Activated naive CD4-positive, alpha-beta T cell treated with anti-CD3 and anti-CD28 coated beads for 36 hours (primary cell): Measurements from ENCODE around the gene KIF1A. TPM values are rescaled to one million over a fixed set of nuclear protein-coding genes. Genes with fewer than 3 reads are reported as not detected.
A peak's percentile ranks its signal among the peaks of the same experiment; 100 is the strongest.

Experiments
- CTCF ChIA-PET: fragments of 350-600 bp; sonication (Branson Sonifier 250); formaldehyde crosslinking; loops from one replicate; lab custom pipeline; 2021; ENCODE audit warnings: antibody characterized with exemption; lab: Charles Lee
- DNase-seq: peaks from one replicate; pipeline ENCODE4 v3.0.0-alpha.2; 2020
- H3K27ac Mint-ChIP-seq: one replicate; pipeline ENCODE4 v1.8.0; 2021; ENCODE audit warnings: mild to moderate bottlenecking, mixed read lengths
- H3K27me3 Mint-ChIP-seq: one replicate; pipeline ENCODE4 v1.8.0; 2021; ENCODE audit warnings: low read depth, mixed read lengths
- H3K36me3 Mint-ChIP-seq: one replicate; pipeline ENCODE4 v1.8.0; 2021; ENCODE audit warnings: low read depth, mixed read lengths
- H3K4me1 Mint-ChIP-seq: one replicate; pipeline ENCODE4 v1.8.0; 2021; ENCODE audit warnings: low read depth, mixed read lengths
- H3K4me3 Mint-ChIP-seq: one replicate; pipeline ENCODE4 v1.8.0; 2021; ENCODE audit warnings: mild to moderate bottlenecking, moderate library complexity, mixed read lengths
- H3K9me3 Mint-ChIP-seq: one replicate; pipeline ENCODE4 v1.8.0; 2021; ENCODE audit warnings: mixed read lengths
- intact Hi-C: fragments of 100-400 bp; cut with micrococcal nuclease; formaldehyde crosslinking; loops from one replicate; pipeline ENCODE4 v1.15.1; 2023
- total RNA-seq, 2 experiments: library from RNA; stranded (reverse); gene quantifications; one replicate each; pipeline ENCODE4 v1.2.3, GENCODE V29; 2021

The KIF1A gene
- total RNA-seq, 2 experiments from 2014 or later, result 8.4 TPM

DNA sequence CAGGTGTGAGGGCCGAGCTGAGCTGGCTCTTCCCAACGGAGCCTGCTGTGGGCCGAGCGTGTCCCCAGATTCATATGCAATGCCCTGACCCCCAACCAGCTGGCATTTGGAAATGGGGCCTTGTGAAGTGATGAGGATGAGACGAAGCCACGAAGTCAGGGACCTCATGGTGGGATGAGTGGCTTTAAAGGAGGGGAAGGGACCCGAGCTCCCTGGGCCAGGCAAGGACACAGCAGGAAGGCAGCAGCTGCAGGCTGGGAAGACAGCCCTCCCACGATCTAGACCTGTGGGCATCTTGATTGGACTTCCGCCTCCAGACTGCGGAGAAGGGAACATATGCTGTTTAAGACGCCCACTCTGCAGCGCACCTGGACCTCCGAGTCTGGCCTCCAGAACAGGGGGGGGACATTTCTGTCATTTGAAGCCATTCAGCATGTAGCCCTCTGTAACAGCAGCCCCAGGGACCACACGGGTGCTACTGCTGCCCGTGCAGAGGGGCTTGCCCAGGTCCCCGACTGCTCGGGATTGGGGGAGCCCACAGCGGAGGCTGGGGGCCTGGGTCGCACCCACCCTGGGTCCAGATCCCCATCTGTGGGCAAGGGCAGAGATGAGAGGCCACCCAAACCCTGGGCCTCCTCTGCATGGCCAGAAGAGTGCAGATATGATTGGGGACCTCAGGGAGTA lies 27.2 kb downstream of the KIF1A start:
- CTCF ChIA-PET, result interaction anchor here (0.6 to 1.4 kb wide), 2 partner anchors 122 to 135 kb away, joined by 3 read pairs; no protein-coding TSS in a partner anchor

DNA sequence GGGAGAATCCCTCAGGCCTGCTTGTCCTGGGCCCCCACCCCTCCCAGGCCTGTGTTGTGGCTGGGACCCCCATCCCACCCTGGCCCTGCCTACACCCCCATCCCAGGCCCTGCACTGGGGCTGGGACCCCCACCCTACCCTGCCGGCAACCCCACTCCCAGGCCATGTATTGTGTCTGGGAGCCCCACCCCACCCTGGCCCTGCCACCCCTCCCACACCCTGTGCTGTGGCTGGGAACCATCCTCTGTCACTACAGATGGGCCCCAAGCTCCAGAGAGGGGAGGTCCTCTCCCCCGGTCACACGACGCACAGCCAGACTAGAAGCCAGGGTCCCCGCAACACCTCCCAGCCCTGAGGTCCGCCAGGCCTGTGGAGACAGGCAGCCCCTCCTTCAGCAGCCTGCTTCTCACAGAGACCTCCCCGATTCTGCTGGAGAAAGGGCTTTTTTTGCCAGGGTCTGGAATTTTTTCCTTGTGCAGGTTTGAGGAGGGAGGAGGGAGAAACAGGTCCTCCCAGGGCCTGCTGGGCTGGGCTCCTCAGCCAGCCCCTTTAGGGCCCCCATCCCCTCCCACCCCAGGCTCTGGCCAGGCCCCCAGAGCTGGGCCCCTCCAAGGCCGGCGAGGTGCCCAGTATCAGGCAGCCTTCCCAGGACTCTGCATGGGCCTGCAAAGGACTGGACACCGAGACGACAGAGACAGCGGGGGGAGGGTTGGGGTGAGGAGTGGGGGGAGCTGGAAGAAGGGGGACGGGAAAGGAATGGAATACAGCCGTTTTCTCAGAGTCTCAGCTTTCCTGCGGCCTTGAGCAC lies 28.0 kb downstream of the KIF1A start:
- Mint-ChIP-seq H3K4me3 (no peak overlapping the region), H3K9me3 (no peaks in the 10 kb centered on the region), H3K4me1 (no peaks in the 10 kb centered on the region), H3K36me3 (no peaks in the 10 kb centered on the region), H3K27ac (no peak overlapping the region), H3K27me3 (peaks cover 3% of the 10 kb centered on the region)
- CTCF ChIA-PET, result interaction anchor here (0.6 kb wide), 1 partner anchor 136 kb away, joined by 3 read pairs; no protein-coding TSS in a partner anchor
- intact Hi-C loops, result no loop called here
- DNase-seq, result no peak

More for the DNA sequence above, 27.2 kb downstream of the KIF1A start:
- no peak overlapping the region for H3K27ac Mint-ChIP-seq
- DNase-seq, result no peak
- intact Hi-C loops, result no loop called here
- H3K27me3 Mint-ChIP-seq, result peaks cover 4% of the 10 kb centered on the region
- H3K9me3 Mint-ChIP-seq, result no peaks in the 10 kb centered on the region
- no peaks in the 10 kb centered on the region for H3K4me1 Mint-ChIP-seq
- no peaks in the 10 kb centered on the region for H3K36me3 Mint-ChIP-seq
- H3K4me3 Mint-ChIP-seq, result no peak overlapping the region

DNA sequence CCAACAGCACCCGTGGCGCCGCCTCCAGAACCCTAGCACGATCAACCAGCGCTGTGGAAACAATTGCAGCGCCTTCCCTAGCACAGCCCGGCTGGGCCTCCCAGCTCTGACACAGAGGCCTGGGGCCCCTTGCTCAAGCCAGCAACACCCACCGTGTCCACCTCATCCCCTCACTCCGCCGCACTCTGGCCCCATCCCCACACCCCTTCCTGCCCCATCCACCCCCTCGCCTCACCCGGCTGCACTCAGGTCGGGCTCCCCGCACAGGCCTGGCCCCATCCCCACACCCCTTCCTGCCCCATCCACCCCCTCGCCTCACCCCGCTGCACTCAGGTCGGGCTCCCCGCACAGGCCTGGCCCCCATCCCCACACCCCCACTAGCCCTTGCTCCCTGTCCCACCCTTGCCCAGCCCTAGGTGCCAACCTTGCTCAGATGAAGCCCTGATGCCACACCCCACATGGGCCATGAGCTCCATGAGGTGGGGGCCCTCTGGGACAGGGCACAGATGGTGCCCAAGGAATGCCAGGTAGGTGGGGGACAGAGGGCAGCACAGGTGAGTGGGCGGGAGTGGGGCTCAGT lies 28.7 kb downstream of the KIF1A start:
- no peaks in the 10 kb centered on the region for H3K9me3 Mint-ChIP-seq
- H3K27ac Mint-ChIP-seq, result no peak overlapping the region
- intact Hi-C loops, result no loop called here
- DNase-seq, result no peak
- H3K27me3 Mint-ChIP-seq, result peaks cover under 1% of the 10 kb centered on the region
- CTCF ChIA-PET, result no interaction called here
- no peaks in the 10 kb centered on the region for H3K36me3 Mint-ChIP-seq
- no peak overlapping the region for H3K4me3 Mint-ChIP-seq
- H3K4me1 Mint-ChIP-seq, result no peaks in the 10 kb centered on the region

DNA sequence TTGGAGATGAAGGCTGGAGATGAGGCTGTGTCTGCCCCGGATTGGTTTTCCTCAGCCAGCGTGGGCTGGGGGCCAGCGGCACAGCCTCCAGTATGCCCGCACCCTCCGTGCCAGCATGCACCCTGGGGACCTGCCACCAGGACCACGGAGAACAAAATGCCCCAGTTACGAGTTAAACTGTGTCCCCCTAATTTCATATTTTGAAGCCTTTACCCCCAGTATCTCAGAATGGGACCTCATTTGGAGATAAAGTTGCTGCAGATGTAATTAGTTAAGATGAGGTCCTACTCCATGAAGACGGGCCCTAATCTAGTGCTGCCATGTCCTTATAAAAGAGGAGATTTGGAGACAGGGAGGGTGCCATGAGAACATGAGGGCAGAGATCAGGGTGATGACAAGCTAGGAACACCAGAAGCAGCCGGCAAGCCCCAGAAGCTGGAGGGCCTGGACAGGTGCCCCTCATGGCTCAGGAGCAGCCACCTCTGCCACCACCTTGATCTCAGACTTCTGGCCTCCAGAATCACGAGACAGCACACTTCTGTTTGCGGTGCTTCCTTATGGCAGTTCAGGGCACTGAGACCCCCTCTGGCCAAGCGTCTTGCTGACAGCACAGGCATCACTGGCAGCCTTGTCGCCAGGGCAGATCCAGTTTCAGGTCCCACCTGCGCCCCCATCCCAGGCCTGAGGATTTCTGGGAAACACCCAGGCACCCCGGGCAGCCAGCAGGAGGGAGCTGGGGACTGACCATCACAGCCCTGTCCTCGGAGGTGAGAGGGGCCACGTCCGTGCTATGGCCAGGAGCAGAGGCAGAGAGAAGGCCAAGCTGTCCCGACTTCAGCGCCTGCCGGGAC lies 29.4 kb downstream of the KIF1A start:
- no peaks in the 10 kb centered on the region for H3K4me1 Mint-ChIP-seq
- intact Hi-C loops, result no loop called here
- no peaks in the 10 kb centered on the region for H3K9me3 Mint-ChIP-seq
- CTCF ChIA-PET, result no interaction called here
- DNase-seq, result no peak
- H3K4me3 Mint-ChIP-seq, result no peak overlapping the region
- H3K36me3 Mint-ChIP-seq, result no peaks in the 10 kb centered on the region
- no peak overlapping the region for H3K27ac Mint-ChIP-seq
- H3K27me3 Mint-ChIP-seq, result no peaks in the 10 kb centered on the region

DNA sequence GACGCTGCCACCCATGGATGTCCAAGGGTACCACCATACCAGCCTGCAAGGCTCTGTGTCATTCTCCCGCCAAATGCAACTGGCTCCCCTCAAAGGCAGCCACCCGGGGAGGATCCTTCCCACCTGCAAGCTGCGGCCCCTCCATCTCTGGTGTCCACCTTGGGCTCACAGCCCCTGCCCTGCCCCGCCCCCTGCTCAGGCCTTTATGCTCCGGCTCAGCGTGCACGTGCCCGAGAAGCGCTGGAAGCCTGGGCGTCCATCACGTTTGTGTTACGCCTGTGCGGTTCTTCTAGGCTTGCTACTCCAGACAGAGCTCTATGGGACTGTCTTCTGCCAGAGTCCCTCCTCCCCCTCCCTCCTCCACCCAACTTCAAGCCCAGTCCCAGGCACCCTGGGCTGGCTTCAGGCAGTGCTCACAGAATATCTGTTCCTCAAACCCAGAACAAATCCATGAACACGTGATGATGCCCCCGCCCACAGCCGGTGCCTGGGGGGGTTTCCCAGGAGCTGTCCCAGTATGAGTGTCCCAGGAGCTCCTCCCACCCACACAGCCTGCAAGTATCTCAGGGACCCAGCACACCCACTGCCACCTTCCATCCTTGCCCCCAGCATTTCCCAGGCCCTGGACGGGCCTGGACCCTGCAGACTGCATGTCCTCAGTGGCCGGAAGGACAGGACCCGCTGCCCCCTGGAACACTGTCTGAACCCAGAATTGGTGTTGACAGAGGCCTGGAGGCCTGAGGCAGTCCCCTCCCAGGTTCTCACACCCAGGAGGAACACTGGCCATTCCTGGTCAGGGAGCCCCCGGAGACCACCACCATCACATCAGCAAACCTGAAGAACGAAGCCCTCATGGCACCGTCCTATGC lies 30.3 kb downstream of the KIF1A start:
- Mint-ChIP-seq H3K36me3 (no peaks in the 10 kb centered on the region), H3K4me1 (no peaks in the 10 kb centered on the region), H3K4me3 (no peak overlapping the region), H3K27me3 (no peaks in the 10 kb centered on the region), H3K9me3 (no peaks in the 10 kb centered on the region), H3K27ac (no peak overlapping the region)
- peak; percentile 23 for DNase-seq
- CTCF ChIA-PET, result no interaction called here
- intact Hi-C loops, result no loop called here

DNA sequence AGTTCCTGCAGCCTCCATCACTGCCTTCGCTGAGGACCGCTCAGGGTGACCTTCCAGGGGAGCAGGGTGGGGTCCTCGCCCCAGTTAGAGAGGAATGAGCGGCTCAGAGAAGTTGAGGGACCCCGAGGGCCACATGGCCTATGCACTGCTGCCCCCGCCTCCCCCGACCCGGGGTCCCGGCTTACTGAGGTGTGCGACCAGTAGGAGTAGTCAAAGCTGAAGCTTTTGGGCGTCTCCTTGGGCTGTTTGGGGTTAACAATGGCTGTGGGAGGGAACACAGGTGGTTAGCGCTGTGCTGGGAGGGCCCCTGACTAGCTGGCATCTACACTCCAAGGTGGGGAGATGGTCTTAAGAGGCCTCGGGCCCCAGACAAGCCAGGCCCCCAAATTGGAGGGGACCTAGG lies 31.0 kb downstream of the KIF1A start:
- H3K4me3 Mint-ChIP-seq, result no peak overlapping the region
- intact Hi-C loops, result no loop called here
- H3K27ac Mint-ChIP-seq, result no peak overlapping the region
- H3K27me3 Mint-ChIP-seq, result no peaks in the 10 kb centered on the region
- DNase-seq, result no peak
- no peaks in the 10 kb centered on the region for H3K4me1 Mint-ChIP-seq
- no peaks in the 10 kb centered on the region for H3K9me3 Mint-ChIP-seq
- CTCF ChIA-PET, result interaction anchor here (0.6 kb wide), 1 partner anchor 176 kb away, joined by 3 read pairs; no protein-coding TSS in a partner anchor
- H3K36me3 Mint-ChIP-seq, result no peaks in the 10 kb centered on the region

DNA sequence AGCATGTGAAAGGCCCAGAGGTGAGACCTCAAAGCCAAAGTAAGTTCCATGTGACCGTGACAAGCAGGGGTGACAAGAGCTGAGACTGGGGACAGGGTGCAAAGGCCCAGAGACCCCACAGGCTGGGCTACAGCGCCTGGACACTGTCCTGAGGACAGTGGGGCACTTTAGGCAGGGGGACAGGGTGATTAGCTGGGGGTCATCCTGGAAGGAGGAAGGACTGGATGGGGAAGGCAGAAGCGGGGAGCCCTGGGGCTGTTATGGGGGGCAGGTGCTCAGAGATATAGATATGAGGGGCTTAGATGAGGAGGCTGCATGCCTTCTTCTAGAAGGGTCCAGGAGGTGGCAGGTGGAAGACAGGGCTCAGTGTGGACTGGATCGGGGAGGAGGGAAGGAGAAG lies 31.5 kb downstream of the KIF1A start:
- Mint-ChIP-seq H3K9me3 (no peaks in the 10 kb centered on the region), H3K4me3 (no peak overlapping the region), H3K36me3 (no peaks in the 10 kb centered on the region), H3K27me3 (no peaks in the 10 kb centered on the region), H3K4me1 (no peaks in the 10 kb centered on the region), H3K27ac (no peak overlapping the region)
- no peak for DNase-seq
- CTCF ChIA-PET, result interaction anchor here (0.6 kb wide), 1 partner anchor 176 kb away, joined by 3 read pairs; no protein-coding TSS in a partner anchor
- intact Hi-C loops, result no loop called here

DNA sequence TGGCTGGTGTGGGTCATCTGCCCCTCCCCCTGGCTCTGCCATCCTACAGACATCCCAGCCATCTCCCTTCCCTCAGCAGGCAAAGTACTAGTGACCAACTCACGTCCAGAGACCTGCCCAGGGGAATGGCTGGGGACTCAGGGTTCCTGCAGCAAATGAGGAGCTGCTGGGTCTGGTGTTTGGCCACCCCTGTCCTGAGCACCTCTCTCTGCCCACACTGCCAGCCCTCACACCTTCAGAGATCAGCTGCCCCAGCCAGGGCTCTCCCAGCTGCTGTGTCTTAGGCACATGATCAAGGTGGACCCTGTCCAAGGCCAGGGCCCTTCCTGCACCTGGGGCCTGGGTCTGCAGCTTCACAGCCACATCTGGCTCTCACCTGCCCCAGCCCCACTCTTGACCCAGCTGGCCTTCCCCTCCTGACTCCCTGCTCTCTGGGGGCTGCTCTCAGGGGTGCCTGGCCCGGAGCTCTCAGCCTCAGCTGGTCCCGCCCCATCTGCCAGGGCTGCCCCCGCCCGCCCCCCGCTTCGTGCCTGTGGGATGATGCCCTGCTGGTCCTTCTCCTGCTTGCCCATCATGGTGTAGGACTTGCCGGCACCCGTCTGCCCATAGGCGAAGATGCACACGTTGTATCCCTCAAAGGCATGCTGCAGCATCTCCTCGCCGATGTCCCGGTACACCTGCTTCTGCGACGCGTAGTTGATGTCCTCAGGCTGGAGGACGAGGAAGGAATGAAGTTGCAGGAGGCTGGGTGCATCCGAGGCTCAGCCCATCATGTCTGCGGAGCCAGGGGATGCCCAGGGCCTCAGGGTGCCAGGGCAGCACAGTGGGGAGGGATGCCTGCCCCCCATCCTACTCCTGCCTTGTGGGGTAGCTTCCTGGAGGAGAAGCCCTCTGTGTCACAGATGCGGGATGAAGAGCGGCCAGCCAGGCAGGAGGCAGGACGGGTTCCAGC lies 32.2 kb downstream of the KIF1A start:
- CTCF ChIA-PET, result interaction anchor here (0.6 kb wide), 1 partner anchor 175 kb away, joined by 3 read pairs; no protein-coding TSS in a partner anchor
- H3K27me3 Mint-ChIP-seq, result no peaks in the 10 kb centered on the region
- H3K27ac Mint-ChIP-seq, result no peak overlapping the region
- no peaks in the 10 kb centered on the region for H3K36me3 Mint-ChIP-seq
- no peaks in the 10 kb centered on the region for H3K9me3 Mint-ChIP-seq
- intact Hi-C loops, result no loop called here
- H3K4me3 Mint-ChIP-seq, result no peak overlapping the region
- no peak for DNase-seq
- H3K4me1 Mint-ChIP-seq, result no peaks in the 10 kb centered on the region

DNA sequence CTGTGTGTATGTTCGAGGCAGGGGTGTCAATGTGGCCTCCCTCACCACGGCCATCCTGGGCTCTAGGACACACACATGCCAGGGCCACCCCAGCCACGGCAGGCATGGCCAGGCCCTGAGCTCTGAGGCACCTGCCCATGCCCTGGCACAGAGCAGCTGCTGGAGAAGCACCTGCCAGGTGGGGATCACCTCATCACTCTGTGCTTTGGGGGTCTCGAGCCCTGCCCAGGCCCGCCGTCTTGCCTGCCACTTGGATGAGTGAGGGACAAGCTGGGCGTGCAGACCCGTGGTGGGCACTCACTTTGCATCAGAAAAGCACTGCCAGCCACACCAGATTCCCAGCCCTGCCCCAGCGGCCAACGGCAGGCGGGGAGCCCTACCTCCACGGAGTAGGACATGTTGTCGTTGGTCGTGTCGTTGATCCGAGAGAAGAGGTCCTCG lies 33.1 kb downstream of the KIF1A start:
- Mint-ChIP-seq H3K9me3 (no peaks in the 10 kb centered on the region), H3K4me1 (no peaks in the 10 kb centered on the region), H3K4me3 (no peak overlapping the region), H3K27ac (no peak overlapping the region), H3K36me3 (no peaks in the 10 kb centered on the region), H3K27me3 (no peaks in the 10 kb centered on the region)
- CTCF ChIA-PET, result no interaction called here
- intact Hi-C loops, result no loop called here
- no peak for DNase-seq

DNA sequence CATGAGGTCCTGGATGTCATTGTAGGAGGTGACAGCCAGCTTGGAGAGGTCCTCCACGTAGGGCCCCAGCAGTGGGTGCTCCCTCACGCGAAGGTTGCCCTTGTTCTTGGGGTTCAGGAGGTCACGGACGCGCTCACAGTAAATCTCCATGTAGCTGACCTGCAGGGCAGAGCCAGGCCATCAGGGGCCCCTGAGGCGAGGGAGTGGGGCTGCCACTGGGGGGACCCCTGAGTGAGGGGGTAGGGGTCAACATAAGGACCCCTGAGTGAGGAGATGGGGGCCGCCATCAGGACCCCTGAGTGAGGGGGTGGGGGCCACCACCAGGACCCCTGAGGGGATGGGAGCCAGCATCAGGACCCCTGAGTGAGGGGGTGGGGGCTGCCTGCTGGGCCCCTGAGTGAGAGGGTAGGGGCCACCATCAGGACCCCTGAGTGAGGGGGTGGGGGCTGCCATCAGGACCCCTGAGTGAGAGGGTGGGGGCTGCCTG lies 33.6 kb downstream of the KIF1A start:
- Mint-ChIP-seq H3K27me3 (no peaks in the 10 kb centered on the region), H3K9me3 (no peaks in the 10 kb centered on the region), H3K36me3 (no peaks in the 10 kb centered on the region), H3K27ac (no peak overlapping the region), H3K4me3 (no peak overlapping the region), H3K4me1 (no peaks in the 10 kb centered on the region)
- CTCF ChIA-PET, result no interaction called here
- intact Hi-C loops, result no loop called here
- DNase-seq, result no peak
